ENCODE data around the gene FBXL7. TPM values are rescaled to one million over a fixed set of nuclear protein-coding genes. Genes with fewer than 3 reads are reported as not detected.

Gene FBXL7
- total and polyA plus RNA-seq, 2 donors (not counting 1 experiment from before 2014, with no cell fraction given), result not detected

DNA sequence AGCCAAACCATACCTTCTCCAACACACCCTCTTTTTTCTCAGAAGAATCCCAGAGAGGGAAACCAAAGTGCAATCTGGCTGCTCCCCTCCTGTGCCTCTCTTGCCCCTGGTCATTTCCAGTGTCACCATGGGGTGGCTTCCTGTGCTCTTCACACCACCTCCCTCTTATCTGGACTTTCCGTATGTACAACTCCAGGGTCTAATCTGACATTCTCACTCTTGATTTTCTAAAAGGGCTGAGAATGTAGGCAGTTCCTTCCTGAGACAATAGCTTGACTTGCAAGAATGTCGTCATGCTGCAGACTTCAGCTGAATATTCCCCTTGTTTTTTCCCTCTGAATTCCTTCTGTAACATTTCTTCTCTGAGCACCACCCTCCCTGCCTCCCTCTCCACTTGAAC lies 110.2 kb downstream of the FBXL7 start:
- H3K4me2 ChIP-seq (replicated peaks; ENCODE audit: low read depth, low read length, poor library complexity, severe bottlenecking), result no peak overlapping the region
- H4K20me1 ChIP-seq (ENCODE audit: control insufficient read depth, insufficient read depth, low read length, poor library complexity, severe bottlenecking), result no peaks in the 10 kb centered on the region
- no peaks in the 10 kb centered on the region for H3K4me1 ChIP-seq (ENCODE audit: control insufficient read depth in 2 of 2, insufficient read depth in 2 of 2, low read length in 2 of 2)
- intact Hi-C loops (cut with micrococcal nuclease), result no loop called here
- H3K27ac ChIP-seq (ENCODE audit: low read length in 2 of 2), result no peak overlapping the region
- no peak overlapping the region for H3K4me3 Mint-ChIP-seq
- H3K27me3 ChIP-seq (replicated peaks in 1 of 4; ENCODE audit: control extremely low read depth in 1 of 4, control insufficient read depth in 3 of 4, insufficient read depth in 4 of 4, low read length in 3 of 4), result no peaks in the 10 kb centered on the region
- no peak overlapping the region for H3K4me3 ChIP-seq (ENCODE audit: control extremely low read depth in 1 of 5, extremely low read depth in 1 of 5, insufficient read depth in 1 of 5, low read depth in 2 of 5, low read length in 4 of 5)
- no peaks in the 10 kb centered on the region for H3K27me3 Mint-ChIP-seq
- H3K4me1 Mint-ChIP-seq, result no peaks in the 10 kb centered on the region
- ChIA-PET POLR2A (no interaction called here), CTCF (no interaction called here)
- H2AFZ ChIP-seq (ENCODE audit: insufficient read depth, low read depth, low read length, poor library complexity, severe bottlenecking), result no peak overlapping the region
- H3K9me3 ChIP-seq (ENCODE audit: control extremely low read depth in 1 of 3, control insufficient read depth in 2 of 3, insufficient read depth in 1 of 3, low read length in 2 of 3), result no peaks in the 10 kb centered on the region
- DNase-seq (no peak), ATAC-seq (ENCODE audit: low read depth) (no peak)
- peaks cover 3% of the 10 kb centered on the region for H3K9me3 Mint-ChIP-seq (ENCODE audit: insufficient read depth)
- no peaks in the 10 kb centered on the region for H3K36me3 ChIP-seq (replicated peaks in 1 of 2; ENCODE audit: control extremely low read depth in 1 of 2, control insufficient read depth in 1 of 2, extremely low read depth in 1 of 2, insufficient read depth in 2 of 2, low read length in 1 of 2)
- WGBS (ENCODE audit: insufficient coverage), result 92% methylated on average over 2 of the region's 2 CpGs
- TF ChIP-seq, protein P1, sequence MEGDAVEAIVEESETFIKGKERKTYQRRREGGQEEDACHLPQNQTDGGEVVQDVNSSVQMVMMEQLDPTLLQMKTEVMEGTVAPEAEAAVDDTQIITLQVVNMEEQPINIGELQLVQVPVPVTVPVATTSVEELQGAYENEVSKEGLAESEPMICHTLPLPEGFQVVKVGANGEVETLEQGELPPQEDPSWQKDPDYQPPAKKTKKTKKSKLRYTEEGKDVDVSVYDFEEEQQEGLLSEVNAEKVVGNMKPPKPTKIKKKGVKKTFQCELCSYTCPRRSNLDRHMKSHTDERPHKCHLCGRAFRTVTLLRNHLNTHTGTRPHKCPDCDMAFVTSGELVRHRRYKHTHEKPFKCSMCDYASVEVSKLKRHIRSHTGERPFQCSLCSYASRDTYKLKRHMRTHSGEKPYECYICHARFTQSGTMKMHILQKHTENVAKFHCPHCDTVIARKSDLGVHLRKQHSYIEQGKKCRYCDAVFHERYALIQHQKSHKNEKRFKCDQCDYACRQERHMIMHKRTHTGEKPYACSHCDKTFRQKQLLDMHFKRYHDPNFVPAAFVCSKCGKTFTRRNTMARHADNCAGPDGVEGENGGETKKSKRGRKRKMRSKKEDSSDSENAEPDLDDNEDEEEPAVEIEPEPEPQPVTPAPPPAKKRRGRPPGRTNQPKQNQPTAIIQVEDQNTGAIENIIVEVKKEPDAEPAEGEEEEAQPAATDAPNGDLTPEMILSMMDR (IDR thresholded peaks at IDR 0.05), result no peak
- TF ChIP-seq EZH2 (IDR thresholded peaks at IDR 0.05; ENCODE audit: borderline replicate concordance, insufficient read depth, low read depth, low read length, poor library complexity, severe bottlenecking), result no peak
- H3K79me2 ChIP-seq (ENCODE audit: control insufficient read depth, insufficient read depth, low read length), result no peaks in the 10 kb centered on the region
- H3K9ac ChIP-seq (ENCODE audit: low read length), result no peak overlapping the region
- H3K27ac Mint-ChIP-seq, result no peak overlapping the region

DNA sequence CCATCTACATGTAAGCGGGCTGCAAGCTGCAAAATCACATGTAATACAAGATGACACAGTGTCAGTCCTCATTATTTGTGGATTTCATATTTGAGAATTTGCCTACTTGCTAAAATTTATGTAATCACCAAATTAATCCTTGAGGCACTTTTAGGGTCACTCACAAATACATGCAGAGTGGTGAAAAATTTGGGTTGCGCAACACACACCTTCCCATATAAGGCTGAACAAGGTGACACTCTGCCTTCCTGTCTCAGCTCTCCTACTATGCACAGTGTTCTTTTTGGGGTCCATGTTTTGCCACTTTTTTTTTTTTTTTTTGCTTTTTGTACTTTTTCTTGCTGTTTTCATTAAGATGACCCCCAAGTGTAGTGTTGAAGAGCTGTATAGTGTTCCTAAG lies 111.0 kb downstream of the FBXL7 start:
- Mint-ChIP-seq H3K27ac (no peak overlapping the region), H3K9me3 (ENCODE audit: insufficient read depth) (peaks cover 3% of the 10 kb centered on the region), H3K4me1 (no peaks in the 10 kb centered on the region), H3K27me3 (no peaks in the 10 kb centered on the region), H3K4me3 (no peak overlapping the region)
- no CpG with 5 or more reads among the region's 2 CpGs for WGBS (ENCODE audit: insufficient coverage)
- ChIA-PET POLR2A (no interaction called here), CTCF (no interaction called here)
- Histone ChIP-seq H2AFZ (ENCODE audit: insufficient read depth, low read depth, low read length, poor library complexity, severe bottlenecking) (no peak overlapping the region), H3K36me3 (replicated peaks in 1 of 2; ENCODE audit: control extremely low read depth in 1 of 2, control insufficient read depth in 1 of 2, extremely low read depth in 1 of 2, insufficient read depth in 2 of 2, low read length in 1 of 2) (no peaks in the 10 kb centered on the region), H3K27ac (ENCODE audit: low read length in 2 of 2) (no peak overlapping the region), H3K27me3 (replicated peaks in 1 of 4; ENCODE audit: control extremely low read depth in 1 of 4, control insufficient read depth in 3 of 4, insufficient read depth in 4 of 4, low read length in 3 of 4) (no peaks in the 10 kb centered on the region), H3K4me3 (ENCODE audit: control extremely low read depth in 1 of 5, extremely low read depth in 1 of 5, insufficient read depth in 1 of 5, low read depth in 2 of 5, low read length in 4 of 5) (no peak overlapping the region), H3K9me3 (ENCODE audit: control extremely low read depth in 1 of 3, control insufficient read depth in 2 of 3, insufficient read depth in 1 of 3, low read length in 2 of 3) (no peaks in the 10 kb centered on the region), H3K79me2 (ENCODE audit: control insufficient read depth, insufficient read depth, low read length) (no peaks in the 10 kb centered on the region), H3K4me1 (ENCODE audit: control insufficient read depth in 2 of 2, insufficient read depth in 2 of 2, low read length in 2 of 2) (no peaks in the 10 kb centered on the region), H3K4me2 (replicated peaks; ENCODE audit: low read depth, low read length, poor library complexity, severe bottlenecking) (no peak overlapping the region), H3K9ac (ENCODE audit: low read length) (no peak overlapping the region), H4K20me1 (ENCODE audit: control insufficient read depth, insufficient read depth, low read length, poor library complexity, severe bottlenecking) (no peaks in the 10 kb centered on the region)
- no peak for ATAC-seq (ENCODE audit: low read depth)
- DNase-seq, result no peak
- intact Hi-C loops (cut with micrococcal nuclease), result no loop called here
- TF ChIP-seq, protein P1 (IDR thresholded peaks at IDR 0.05), result no peak
- no peak for TF ChIP-seq EZH2 (IDR thresholded peaks at IDR 0.05; ENCODE audit: borderline replicate concordance, insufficient read depth, low read depth, low read length, poor library complexity, severe bottlenecking)

Measured in B cell (primary cell).